Ectodermal cell (in vitro differentiated cells): ENCODE results near the gene LRRFIP1.

Source experiments
- H3K27ac ChIP-seq: 2 replicates; pipeline ENCODE4 v1.7.0; 2013; ENCODE audit warnings: mild to moderate bottlenecking, low read depth, low read length; ENCODE audit not compliant: insufficient read depth, poor library complexity, severe bottlenecking
- H3K27me3 ChIP-seq: 2 replicates; pipeline ENCODE4 v1.7.0; 2013; ENCODE audit warnings: mild to moderate bottlenecking, low read length; ENCODE audit not compliant: insufficient read depth, control insufficient read depth, poor library complexity, severe bottlenecking
- H3K36me3 ChIP-seq: one replicate; pipeline ENCODE4 v1.7.0; 2013; ENCODE audit warnings: low read length; ENCODE audit not compliant: control insufficient read depth, insufficient read depth
- H3K4me1 ChIP-seq: one replicate; pipeline ENCODE4 v1.7.0; 2013; ENCODE audit warnings: low read length; ENCODE audit not compliant: control insufficient read depth, insufficient read depth
- H3K4me3 ChIP-seq: 2 replicates; pipeline ENCODE4 v1.7.0; 2013; ENCODE audit warnings: low read depth, low read length, control low read depth; ENCODE audit not compliant: insufficient read depth
- H3K9me3 ChIP-seq: 2 replicates; pipeline ENCODE4 v1.7.0; 2013; ENCODE audit warnings: mild to moderate bottlenecking, low read length, moderate library complexity; ENCODE audit not compliant: control insufficient read depth
- WGBS, 2 experiments: methylation state at CpG; one replicate each; pipeline ENCODE4 v1.1.7; 2013; ENCODE audit warnings: missing lambda C conversion rate in 2 of 2; 5-methylcytosine and 5-hydroxymethylcytosine counted together

The LRRFIP1 gene

GRCh38 chr2:237736783-237737182 is 109.4 kb downstream of the LRRFIP1 start:
- Histone ChIP-seq H3K27me3 (no peaks in the 10 kb centered on the region), H3K4me3 (no peak overlapping the region), H3K36me3 (no peaks in the 10 kb centered on the region), H3K27ac (no peak overlapping the region), H3K4me1 (peaks cover 28% of the 10 kb centered on the region), H3K9me3 (no peaks in the 10 kb centered on the region)
- WGBS, 2 experiments, result 92 to 94% methylated on average over 13 of the region's 13 CpGs

GRCh38 chr2:237737196-237737865 is 109.9 kb downstream of the LRRFIP1 start:
- Histone ChIP-seq H3K4me3 (no peak overlapping the region), H3K27ac (no peak overlapping the region), H3K4me1 (peaks cover 22% of the 10 kb centered on the region), H3K27me3 (no peaks in the 10 kb centered on the region), H3K9me3 (no peaks in the 10 kb centered on the region), H3K36me3 (no peaks in the 10 kb centered on the region)
- WGBS, 2 experiments, result 92 to 94% methylated on average over 9 of the region's 9 CpGs

DNA sequence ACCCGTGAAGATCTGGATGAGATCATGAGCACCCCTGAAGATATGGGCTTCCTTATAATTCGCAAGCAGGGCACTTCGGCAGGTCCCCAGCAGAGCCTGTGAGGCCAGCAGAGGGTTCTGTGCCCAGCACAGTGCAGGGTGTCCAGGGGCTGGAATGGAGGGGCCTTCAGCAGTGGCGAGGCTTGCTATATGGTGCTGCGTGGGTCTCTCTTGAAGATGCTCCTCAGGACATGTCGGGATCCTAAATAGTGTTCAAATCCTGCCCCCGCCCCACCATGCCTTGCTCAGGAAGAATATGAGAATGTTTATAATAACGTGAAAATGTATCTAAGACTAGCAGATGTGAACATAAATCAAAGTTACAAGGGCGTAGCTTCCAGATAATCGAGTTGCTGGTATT is 110.9 kb downstream of the LRRFIP1 start:
- no peak overlapping the region for H3K27ac ChIP-seq
- H3K4me1 ChIP-seq, result peaks cover 13% of the 10 kb centered on the region
- WGBS, 2 experiments, result 96 to 97% methylated on average over 10 of the region's 10 CpGs
- no peak overlapping the region for H3K4me3 ChIP-seq
- H3K27me3 ChIP-seq, result no peaks in the 10 kb centered on the region
- no peaks in the 10 kb centered on the region for H3K9me3 ChIP-seq
- no peaks in the 10 kb centered on the region for H3K36me3 ChIP-seq

- peaks cover 5% of the 10 kb centered on the region for H3K4me1 ChIP-seq
- 66 to 68% methylated on average over 14 to 15 of the region's 15 CpGs for WGBS, 2 experiments
- no peak overlapping the region for H3K4me3 ChIP-seq
- H3K27ac ChIP-seq, result no peak overlapping the region
- H3K27me3 ChIP-seq, result no peaks in the 10 kb centered on the region
- no peaks in the 10 kb centered on the region for H3K9me3 ChIP-seq
- H3K36me3 ChIP-seq, result no peaks in the 10 kb centered on the region
Observed at GRCh38 chr2:237739101-237739500, 111.7 kb downstream of the LRRFIP1 start.

DNA sequence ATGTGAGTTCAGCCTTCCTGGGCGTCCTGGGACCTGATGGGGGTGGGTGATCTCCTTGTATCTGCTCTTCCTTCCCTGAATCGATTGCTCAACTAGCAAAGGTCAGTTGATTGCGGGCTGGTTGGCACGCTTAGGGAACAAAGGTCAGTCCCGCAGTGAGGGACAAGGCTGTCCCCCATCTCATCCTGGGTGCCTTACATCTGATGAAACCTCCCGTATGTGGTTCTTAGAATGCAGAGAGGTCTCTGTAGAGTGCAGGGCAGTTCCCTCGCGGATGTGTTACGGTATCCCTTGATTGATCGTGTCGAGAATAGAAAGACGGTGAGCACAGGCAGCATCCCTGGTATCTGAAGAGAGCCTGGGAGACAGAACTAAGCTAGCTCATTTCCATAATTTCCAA is 114.8 kb downstream of the LRRFIP1 start:
- Histone ChIP-seq H3K9me3 (no peaks in the 10 kb centered on the region), H3K27me3 (no peaks in the 10 kb centered on the region), H3K4me1 (peaks cover 5% of the 10 kb centered on the region), H3K27ac (no peak overlapping the region), H3K4me3 (no peak overlapping the region), H3K36me3 (no peaks in the 10 kb centered on the region)
- WGBS, 2 experiments, result 93 to 96% methylated on average over 12 of the region's 12 CpGs

- no peaks in the 10 kb centered on the region for H3K36me3 ChIP-seq
- H3K4me3 ChIP-seq, result no peak overlapping the region
Observed at GRCh38 chr2:237742614-237743013, 115.2 kb downstream of the LRRFIP1 start.

DNA sequence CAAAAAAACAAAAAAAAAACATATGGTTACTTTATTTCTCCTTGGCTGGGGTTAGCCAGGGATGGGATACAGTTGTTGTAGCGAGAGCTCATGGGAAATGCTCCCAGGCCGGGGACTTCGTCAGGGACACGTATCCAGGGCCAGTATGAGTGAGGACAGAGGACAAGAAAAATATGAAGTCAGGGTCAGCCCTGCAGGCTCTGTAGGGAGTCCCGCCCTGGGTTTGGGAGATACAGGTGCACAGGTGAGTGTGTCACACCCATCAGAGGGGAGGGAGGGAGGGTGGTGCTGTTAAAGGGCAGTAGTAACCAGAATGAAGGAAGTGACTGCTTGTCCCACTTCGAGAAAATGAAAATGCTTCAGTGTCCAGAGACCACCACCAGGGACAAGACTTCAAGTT is 115.6 kb downstream of the LRRFIP1 start:
- 94 to 95% methylated on average over 6 of the region's 6 CpGs for WGBS, 2 experiments
- peaks cover 5% of the 10 kb centered on the region for H3K4me1 ChIP-seq
- H3K27me3 ChIP-seq, result no peaks in the 10 kb centered on the region
- no peak overlapping the region for H3K27ac ChIP-seq
- H3K4me3 ChIP-seq, result no peak overlapping the region
- H3K9me3 ChIP-seq, result no peaks in the 10 kb centered on the region
- no peaks in the 10 kb centered on the region for H3K36me3 ChIP-seq

More at GRCh38 chr2:237742614-237743013, 115.2 kb downstream of the LRRFIP1 start:
- H3K27me3 ChIP-seq, result no peaks in the 10 kb centered on the region
- 90 to 91% methylated on average over 3 of the region's 3 CpGs for WGBS, 2 experiments
- H3K27ac ChIP-seq, result no peak overlapping the region
- H3K4me1 ChIP-seq, result peaks cover 5% of the 10 kb centered on the region
- H3K9me3 ChIP-seq, result no peaks in the 10 kb centered on the region

DNA sequence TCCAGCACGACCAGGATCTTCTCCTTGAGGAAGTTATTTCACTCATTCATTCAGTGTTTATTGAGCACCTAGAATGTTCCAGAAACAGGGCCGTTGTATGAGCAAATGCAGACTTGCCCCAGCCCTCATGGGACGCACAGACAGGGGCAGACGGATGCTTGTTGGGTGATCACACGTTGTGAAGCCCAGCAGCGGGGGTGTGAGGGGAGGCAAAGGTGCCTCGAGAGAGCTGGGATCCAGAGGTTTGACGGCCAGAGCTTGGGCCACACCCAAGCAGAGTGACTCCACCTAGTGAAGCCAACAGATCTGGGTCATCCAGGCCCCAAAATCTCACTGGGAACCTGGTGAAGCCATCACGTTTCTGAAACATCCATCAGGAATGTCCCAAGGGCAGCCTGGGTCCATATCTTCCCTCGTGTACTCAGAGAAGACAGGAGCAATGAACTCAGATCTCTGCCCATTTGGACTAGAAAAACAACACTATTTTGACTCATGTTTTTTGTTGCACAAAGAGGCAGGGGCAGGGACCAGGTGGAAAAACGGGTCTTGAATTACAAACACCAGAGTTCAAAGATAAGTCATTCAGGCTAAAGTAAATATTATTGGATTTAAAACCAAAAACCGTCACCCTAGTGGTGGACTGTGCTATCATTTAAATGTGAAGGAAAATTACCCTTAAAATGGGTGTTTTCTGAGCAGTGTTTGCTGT is 116.3 kb downstream of the LRRFIP1 start:
- no peak overlapping the region for H3K4me3 ChIP-seq
- no peak overlapping the region for H3K27ac ChIP-seq
- no peaks in the 10 kb centered on the region for H3K36me3 ChIP-seq
- H3K9me3 ChIP-seq, result no peaks in the 10 kb centered on the region
- H3K27me3 ChIP-seq, result no peaks in the 10 kb centered on the region
- 86 to 88% methylated on average over 12 of the region's 12 CpGs for WGBS, 2 experiments
- no peaks in the 10 kb centered on the region for H3K4me1 ChIP-seq

DNA sequence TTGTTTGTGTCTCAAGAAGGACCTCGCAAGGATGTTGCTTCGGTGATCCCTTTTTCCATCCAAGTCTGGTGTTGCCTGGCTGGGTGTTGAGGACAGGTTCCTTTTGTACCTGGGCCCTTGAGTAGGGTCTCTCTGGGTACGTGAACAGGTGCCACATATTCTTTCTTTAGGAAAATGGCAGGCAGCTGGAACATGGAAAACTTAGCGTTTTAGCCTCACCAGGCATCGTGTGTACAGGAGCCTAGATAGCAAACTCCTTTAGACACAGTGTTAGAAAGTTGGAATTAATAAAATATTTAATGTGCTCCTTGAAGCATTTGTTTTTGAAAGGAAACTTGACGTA is 116.9 kb downstream of the LRRFIP1 start:
- Histone ChIP-seq H3K27me3 (no peaks in the 10 kb centered on the region), H3K27ac (no peak overlapping the region), H3K4me3 (no peak overlapping the region), H3K9me3 (no peaks in the 10 kb centered on the region), H3K36me3 (no peaks in the 10 kb centered on the region), H3K4me1 (no peaks in the 10 kb centered on the region)
- 89 to 93% methylated on average over 6 of the region's 6 CpGs for WGBS, 2 experiments

- Histone ChIP-seq H3K27ac (no peak overlapping the region), H3K4me3 (no peak overlapping the region), H3K4me1 (no peaks in the 10 kb centered on the region), H3K9me3 (no peaks in the 10 kb centered on the region), H3K36me3 (no peaks in the 10 kb centered on the region), H3K27me3 (no peaks in the 10 kb centered on the region)
- WGBS, 2 experiments, result 66 to 67% methylated on average over 18 of the region's 18 CpGs
Observed at GRCh38 chr2:237744613-237745249, 117.3 kb downstream of the LRRFIP1 start.
